ENCODE results near the gene NUTF2. TPM values are rescaled to one million over a fixed set of nuclear protein-coding genes. Genes with fewer than 3 reads are reported as not detected.

NUTF2 gene
- total RNA-seq, 1 donor, result 203 TPM

DNA sequence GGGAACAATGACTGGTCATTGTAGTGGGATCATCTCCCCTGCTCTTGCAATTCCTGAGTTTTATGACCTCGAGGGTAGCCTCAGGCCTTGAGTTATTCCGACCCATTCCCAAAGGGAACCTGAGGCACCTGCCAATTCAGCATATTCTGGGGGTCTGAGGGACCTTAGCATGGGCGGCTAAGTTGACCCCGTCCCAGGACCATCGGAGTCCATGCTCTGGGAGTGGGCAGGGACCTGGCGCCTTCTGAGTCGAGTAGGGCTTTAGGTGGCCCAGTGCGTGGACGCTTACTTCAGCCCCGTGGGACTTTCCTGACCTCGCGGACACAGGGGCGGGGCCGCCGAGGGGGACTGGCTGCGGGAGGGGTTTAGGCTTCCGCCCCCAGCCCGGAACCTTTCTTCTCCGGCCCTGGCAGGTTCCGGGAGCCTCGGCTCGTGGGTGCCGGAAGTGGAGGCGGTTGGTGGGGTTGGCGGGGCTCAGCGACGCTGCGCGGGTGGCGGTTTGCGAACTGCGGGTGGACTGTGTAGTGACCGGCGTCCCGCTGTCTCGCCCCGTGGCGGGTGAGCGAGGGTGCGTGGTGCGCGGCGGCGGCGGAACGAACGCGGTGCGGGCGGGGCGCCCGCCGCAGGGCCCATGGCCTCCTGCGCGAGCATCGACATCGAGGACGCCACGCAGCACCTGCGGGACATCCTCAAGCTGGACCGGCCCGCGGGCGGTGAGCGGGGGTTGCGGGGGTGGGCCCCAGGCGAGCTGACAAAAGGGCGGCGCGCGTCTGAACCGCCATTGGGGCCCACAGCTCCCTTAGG is 26.1 kb downstream of the NUTF2 start, which contains the start of gene EDC4:
TSS of gene EDC4 (plus strand) at position 422 of the 804 bp plus-strand sequence. CDS start at position 632, 210 bp downstream.
- Histone ChIP-seq H3K36me3 (ENCODE audit: insufficient read depth, low read length) (peaks cover 59% of the 10 kb centered on the region), H2AFZ (ENCODE audit: low read length) (peak within 1 kb of the TSS; percentile 82), H3K4me2 (ENCODE audit: insufficient read depth, low read length) (peak within 1 kb of the TSS; percentile 94), H4K20me1 (ENCODE audit: insufficient read depth, low read length) (peaks cover 42% of the 10 kb centered on the region), H3K9me3 (ENCODE audit: low read depth, low read length) (no peaks in the 10 kb centered on the region), H3K27me3 (ENCODE audit: insufficient read depth, low read length) (no peaks in the 10 kb centered on the region), H3K79me2 (ENCODE audit: insufficient read depth, low read length) (peaks cover 58% of the 10 kb centered on the region), H3K4me3 (ENCODE audit: insufficient read depth, low read length) (peak within 1 kb of the TSS; percentile 96), H3K4me1 (ENCODE audit: insufficient read depth, low read length) (peaks cover 19% of the 10 kb centered on the region), H3K27ac (ENCODE audit: low read depth, low read length) (peak within 1 kb of the TSS; percentile 86)
- TF ChIP-seq, protein P1, sequence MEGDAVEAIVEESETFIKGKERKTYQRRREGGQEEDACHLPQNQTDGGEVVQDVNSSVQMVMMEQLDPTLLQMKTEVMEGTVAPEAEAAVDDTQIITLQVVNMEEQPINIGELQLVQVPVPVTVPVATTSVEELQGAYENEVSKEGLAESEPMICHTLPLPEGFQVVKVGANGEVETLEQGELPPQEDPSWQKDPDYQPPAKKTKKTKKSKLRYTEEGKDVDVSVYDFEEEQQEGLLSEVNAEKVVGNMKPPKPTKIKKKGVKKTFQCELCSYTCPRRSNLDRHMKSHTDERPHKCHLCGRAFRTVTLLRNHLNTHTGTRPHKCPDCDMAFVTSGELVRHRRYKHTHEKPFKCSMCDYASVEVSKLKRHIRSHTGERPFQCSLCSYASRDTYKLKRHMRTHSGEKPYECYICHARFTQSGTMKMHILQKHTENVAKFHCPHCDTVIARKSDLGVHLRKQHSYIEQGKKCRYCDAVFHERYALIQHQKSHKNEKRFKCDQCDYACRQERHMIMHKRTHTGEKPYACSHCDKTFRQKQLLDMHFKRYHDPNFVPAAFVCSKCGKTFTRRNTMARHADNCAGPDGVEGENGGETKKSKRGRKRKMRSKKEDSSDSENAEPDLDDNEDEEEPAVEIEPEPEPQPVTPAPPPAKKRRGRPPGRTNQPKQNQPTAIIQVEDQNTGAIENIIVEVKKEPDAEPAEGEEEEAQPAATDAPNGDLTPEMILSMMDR (IDR thresholded peaks at IDR 0.05; ENCODE audit: extremely low read depth, low read depth, low read length), result no peak
- peak; percentile 98 for DNase-seq (ENCODE audit: insufficient read length, low spot score, missing footprints)

DNA sequence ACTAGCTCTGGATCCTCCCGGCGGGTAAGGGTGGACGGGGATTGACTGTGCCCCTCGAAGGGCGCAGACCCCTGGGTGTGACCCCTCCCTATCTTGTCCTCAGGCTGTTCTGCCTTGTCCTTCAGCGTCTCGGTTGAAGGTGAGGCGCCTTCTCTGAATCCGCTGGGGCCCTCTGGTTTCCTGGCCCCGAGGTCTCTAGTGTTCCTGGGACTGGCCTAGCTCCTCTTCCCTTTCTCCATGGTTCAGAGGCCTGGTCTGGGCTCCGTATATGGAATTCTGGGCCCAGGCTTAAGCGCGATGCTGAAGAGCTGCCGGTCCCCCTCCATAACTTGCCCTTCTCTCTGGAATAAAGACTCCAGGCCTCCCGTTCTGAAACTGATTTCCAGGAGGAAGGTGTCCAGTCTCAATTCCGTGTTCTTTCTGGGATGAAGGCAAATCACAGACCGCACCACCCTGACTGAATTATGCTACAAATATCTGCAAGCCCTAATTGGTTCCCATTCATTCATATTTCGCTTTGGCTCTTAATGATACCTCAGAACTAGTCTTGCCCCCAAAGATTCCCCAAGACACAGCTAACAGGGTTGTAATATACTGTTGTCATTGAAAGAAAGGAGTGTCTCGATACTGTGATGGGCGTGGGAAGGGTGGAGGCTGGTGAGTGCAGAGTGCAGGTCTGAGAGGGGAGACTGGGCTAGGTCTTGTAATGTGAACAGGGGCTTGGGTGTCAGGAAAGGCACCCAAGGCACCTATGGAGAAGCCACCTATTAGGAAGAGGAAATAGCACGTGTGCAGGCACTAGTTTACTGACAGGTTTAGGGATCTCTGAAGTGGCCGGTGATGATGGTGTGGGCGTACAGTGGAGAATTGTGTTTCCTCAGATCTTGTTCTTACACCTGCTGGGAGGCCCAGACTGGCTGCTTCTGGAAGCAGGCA is 27.0 kb downstream of the NUTF2 start:
- peaks cover 59% of the 10 kb centered on the region for H3K36me3 ChIP-seq (ENCODE audit: insufficient read depth, low read length)

DNA sequence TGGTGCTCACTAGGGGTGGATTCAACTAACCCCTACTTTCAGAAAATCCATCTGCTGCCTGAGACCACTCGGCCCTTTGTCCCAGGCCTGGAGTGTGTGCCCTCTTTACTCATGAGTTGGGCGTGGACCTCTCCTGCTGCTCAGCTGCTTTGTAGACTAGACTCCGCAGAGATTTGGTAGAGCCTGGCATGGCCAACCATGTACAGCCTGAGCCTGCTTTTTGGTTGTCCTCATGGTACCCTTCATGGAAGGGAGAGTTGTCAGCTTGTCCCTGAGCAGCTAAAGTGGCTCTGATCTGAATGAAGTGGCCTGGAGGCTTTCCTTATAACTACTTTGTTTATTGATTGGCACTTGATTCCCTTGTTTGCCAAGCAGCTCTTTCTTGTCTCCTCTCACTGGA is 27.6 kb downstream of the NUTF2 start:
- H4K20me1 ChIP-seq (ENCODE audit: insufficient read depth, low read length), result peaks cover 42% of the 10 kb centered on the region
- no peaks in the 10 kb centered on the region for H3K27me3 ChIP-seq (ENCODE audit: insufficient read depth, low read length)
- DNase-seq (ENCODE audit: insufficient read length, low spot score, missing footprints), result peak; percentile 83
- TF ChIP-seq, protein P1 (IDR thresholded peaks at IDR 0.05; ENCODE audit: extremely low read depth, low read depth, low read length), result no peak
- H3K4me2 ChIP-seq (ENCODE audit: insufficient read depth, low read length), result peak overlapping the region; percentile 94
- H3K4me3 ChIP-seq (ENCODE audit: insufficient read depth, low read length), result peak overlapping the region; percentile 96
- peaks cover 19% of the 10 kb centered on the region for H3K4me1 ChIP-seq (ENCODE audit: insufficient read depth, low read length)
- no peaks in the 10 kb centered on the region for H3K9me3 ChIP-seq (ENCODE audit: low read depth, low read length)
- no peak overlapping the region for H2AFZ ChIP-seq (ENCODE audit: low read length)
- H3K79me2 ChIP-seq (ENCODE audit: insufficient read depth, low read length), result peaks cover 51% of the 10 kb centered on the region
- H3K27ac ChIP-seq (ENCODE audit: low read depth, low read length), result no peak overlapping the region
- H3K36me3 ChIP-seq (ENCODE audit: insufficient read depth, low read length), result peaks cover 62% of the 10 kb centered on the region

More for the DNA sequence above, 27.0 kb downstream of the NUTF2 start:
- TF ChIP-seq, protein P1 (IDR thresholded peaks at IDR 0.05; ENCODE audit: extremely low read depth, low read depth, low read length), result no peak
- Histone ChIP-seq H3K27ac (ENCODE audit: low read depth, low read length) (peak overlapping the region; percentile 86), H3K9me3 (ENCODE audit: low read depth, low read length) (no peaks in the 10 kb centered on the region), H3K4me1 (ENCODE audit: insufficient read depth, low read length) (peaks cover 19% of the 10 kb centered on the region), H3K27me3 (ENCODE audit: insufficient read depth, low read length) (no peaks in the 10 kb centered on the region), H4K20me1 (ENCODE audit: insufficient read depth, low read length) (peaks cover 42% of the 10 kb centered on the region), H3K79me2 (ENCODE audit: insufficient read depth, low read length) (peaks cover 53% of the 10 kb centered on the region), H3K4me3 (ENCODE audit: insufficient read depth, low read length) (peak overlapping the region; percentile 96), H2AFZ (ENCODE audit: low read length) (peak overlapping the region; percentile 82), H3K4me2 (ENCODE audit: insufficient read depth, low read length) (peak overlapping the region; percentile 94)
- peak; percentile 92 for DNase-seq (ENCODE audit: insufficient read length, low spot score, missing footprints)

All from osteoblast (primary cell).